GM19455 (cell line): ENCODE measurements around the gene TBXAS1.

Experiments used
- ATAC-seq: cut with Tn5 transposase; IDR thresholded peaks from one replicate; pipeline ENCODE4 v1.9.1; 2021; ENCODE audit not compliant: unreplicated experiment

The TBXAS1 gene

GRCh38 chr7:140039896-140040295, 210.8 kb downstream of the TBXAS1 start:
- ATAC-seq, result no peak

- ATAC-seq, result no peak
These were observed 212.8 kb downstream of the TBXAS1 start for GRCh38 chr7:140041659-140042385.

GRCh38 chr7:140042386-140042670, 213.3 kb downstream of the TBXAS1 start:
- ATAC-seq, result no peak

- no peak for ATAC-seq
These were observed 215.2 kb downstream of the TBXAS1 start for GRCh38 chr7:140044251-140044650.

GRCh38 chr7:140045697-140046096, 216.6 kb downstream of the TBXAS1 start:
- no peak for ATAC-seq

GRCh38 chr7:140047197-140047596, 218.1 kb downstream of the TBXAS1 start:
- no peak for ATAC-seq

- no peak for ATAC-seq
These were observed 219.1 kb downstream of the TBXAS1 start for GRCh38 chr7:140048138-140048537.

- no peak for ATAC-seq
These were observed 219.9 kb downstream of the TBXAS1 start for GRCh38 chr7:140048989-140049338.

GRCh38 chr7:140049339-140050024, 220.4 kb downstream of the TBXAS1 start:
- no peak for ATAC-seq

- no peak for ATAC-seq
These were observed 221.0 kb downstream of the TBXAS1 start for GRCh38 chr7:140050100-140050499.

GRCh38 chr7:140051820-140052219, 222.8 kb downstream of the TBXAS1 start:
- no peak for ATAC-seq

GRCh38 chr7:140053812-140054539, 224.9 kb downstream of the TBXAS1 start:
- peak; percentile 89 for ATAC-seq

- no peak for ATAC-seq
These were observed 225.7 kb downstream of the TBXAS1 start for GRCh38 chr7:140054751-140055150.

GRCh38 chr7:140055833-140056232, 226.8 kb downstream of the TBXAS1 start:
- no peak for ATAC-seq

- ATAC-seq, result no peak
These were observed 227.5 kb downstream of the TBXAS1 start for GRCh38 chr7:140056431-140057142.

GRCh38 chr7:140057143-140057535, 228.1 kb downstream of the TBXAS1 start:
- no peak for ATAC-seq

- no peak for ATAC-seq
These were observed 229.5 kb downstream of the TBXAS1 start for GRCh38 chr7:140058517-140058916.

GRCh38 chr7:140059273-140060242, 230.5 kb downstream of the TBXAS1 start:
- no peak for ATAC-seq

- ATAC-seq, result no peak
These were observed 231.2 kb downstream of the TBXAS1 start for GRCh38 chr7:140060243-140060630.

GRCh38 chr7:140060788-140061606, 231.9 kb downstream of the TBXAS1 start:
- ATAC-seq, result no peak
